K562 (cell line): Measurements from ENCODE around the gene BLCAP. TPM values are rescaled to one million over a fixed set of nuclear protein-coding genes. Genes with fewer than 3 reads are reported as not detected.

Experiments used
- ATAC-seq: fragments of 200-7000 bp; cut with Tn5 transposase; 3 replicates; pipeline ENCODE4 v1.9.1; 2020; ENCODE audit warnings: moderate library complexity
- BruUV-seq: library from RNA; stranded (reverse); fragments of 400-500 nt; replicated peaks from 2 replicates; lab custom pipeline; 2021; lab: Mats Ljungman, UMichigan
- CTCF ChIA-PET: fragments of 300-600 bp; formaldehyde crosslinking; extraction: SDS; loops from one replicate; lab custom pipeline; 2021; ENCODE audit warnings: low intra/inter-chr PET ratio; lab: Yijun Ruan, JAX
- POLR2A ChIA-PET: fragments of 300-600, 350-650 bp; sonication (Branson Sonifier 250); formaldehyde crosslinking; extraction: SDS; loops from one replicate; lab custom pipeline; 2021; ENCODE audit warnings: antibody characterized with exemption, inconsistent platforms; lab: Yijun Ruan, JAX
- DNase-seq, 4 experiments: peaks; one replicate each; pipeline versions ENCODE4 v3.0.0 to v3.0.0-alpha.2; 2011 to 2018; ENCODE audit warnings: low spot score in 3 of 4, mixed read lengths in 3 of 4; ENCODE audit errors: extremely low read depth in 1 of 4
- FAIRE-seq: peaks from 2 replicates; lab custom pipeline; 2011; peaks lifted over from hg19 to GRCh38; lab: Jason Lieb, UNC
- H2AFZ ChIP-seq: 2 replicates; pipeline ENCODE4 v1.6.0; 2011; ENCODE audit warnings: low read depth, low read length, control low read depth, inconsistent platforms
- H3K27ac ChIP-seq: fragments of 200-600 bp; 3 replicates; pipeline ENCODE4 v1.8.0; 2011; ENCODE audit warnings: low read depth, mild to moderate bottlenecking, control low read depth, inconsistent platforms, low read length, moderate library complexity, mixed read lengths; ENCODE audit errors: extremely low read depth
- H3K27me3 ChIP-seq, 2 experiments: fragments of 300-600 bp in 1 of 2; 2 replicates in 1 of 2; 3 replicates in 1 of 2; pipeline versions ENCODE4 v1.6.0 to v1.8.0; 2011; ENCODE audit warnings: inconsistent platforms in 2 of 2, low read length in 2 of 2, mild to moderate bottlenecking in 1 of 2, mixed read lengths in 1 of 2, moderate library complexity in 1 of 2; ENCODE audit not compliant: control insufficient read depth in 2 of 2, insufficient read depth in 2 of 2
- H3K36me3 ChIP-seq: fragments of 300-600 bp; 3 replicates; pipeline ENCODE4 v1.8.0; 2011; ENCODE audit warnings: mild to moderate bottlenecking, low read length, inconsistent platforms; ENCODE audit not compliant: control insufficient read depth, insufficient read depth
- H3K4me1 ChIP-seq, 2 experiments: fragments of 200-600 bp in 1 of 2; replicated peaks in 1 of 2; 2 replicates in 1 of 2; 3 replicates in 1 of 2; pipeline versions ENCODE4 v1.5.1 to v1.8.0; 2011; ENCODE audit warnings: inconsistent platforms in 2 of 2, low read length in 2 of 2, mild to moderate bottlenecking in 1 of 2, mixed read lengths in 1 of 2, moderate library complexity in 1 of 2; ENCODE audit not compliant: control insufficient read depth in 2 of 2, insufficient read depth in 2 of 2
- H3K4me2 ChIP-seq: 2 replicates; pipeline ENCODE4 v1.6.1; 2011; ENCODE audit warnings: low read length, control low read depth, inconsistent platforms, mixed read lengths; ENCODE audit not compliant: insufficient read depth
- H3K4me3 ChIP-seq: fragments of 200-600 bp; sonication (generic), shearing (Covaris generic); 2 replicates; pipeline ENCODE4 v1.5.1; 2016; ENCODE audit warnings: control low read depth, inconsistent platforms
- H3K79me2 ChIP-seq: fragments of 200-600 bp; 3 replicates; pipeline ENCODE4 v1.8.0; 2011; ENCODE audit warnings: low read length, inconsistent platforms; ENCODE audit not compliant: control insufficient read depth, insufficient read depth
- H3K9ac ChIP-seq, 2 experiments: 2 replicates each; pipeline versions ENCODE4 v1.6.0 to v1.6.1; 2011; ENCODE audit warnings: low read depth in 2 of 2, low read length in 2 of 2, control low read depth in 1 of 2, inconsistent platforms in 1 of 2, mild to moderate bottlenecking in 1 of 2, mixed read lengths in 1 of 2; ENCODE audit not compliant: insufficient read depth in 1 of 2
- H3K9me1 ChIP-seq: one replicate; pipeline ENCODE4 v1.6.0; 2011; ENCODE audit warnings: inconsistent platforms, mild to moderate bottlenecking, low read length, moderate library complexity; ENCODE audit not compliant: control insufficient read depth, insufficient read depth
- H3K9me3 ChIP-seq: replicated peaks from 2 replicates; pipeline ENCODE4 v1.5.1; 2011; ENCODE audit warnings: low read depth, low read length, inconsistent platforms; ENCODE audit not compliant: control insufficient read depth, insufficient read depth
- H4K20me1 ChIP-seq: replicated peaks from 2 replicates; pipeline ENCODE4 v1.6.1; 2011; ENCODE audit warnings: low read length, inconsistent platforms, mixed read lengths; ENCODE audit not compliant: control insufficient read depth, insufficient read depth
- ATF3 ChIP-seq, 2 experiments: fragments of 450-650 bp in 1 of 2; sonication (generic) in 1 of 2; formaldehyde crosslinking in 1 of 2; IDR thresholded peaks in 1 of 2; conservative IDR thresholded peaks in 1 of 2; 2 replicates each; pipeline versions ENCODE4 v1.6.1 to v1.8.1; 2016 to 2023; ENCODE audit warnings: mild to moderate bottlenecking in 2 of 2, moderate library complexity in 2 of 2, inconsistent platforms in 1 of 2, missing genetic modification reagents in 1 of 2
- BDP1 ChIP-seq: IDR thresholded peaks from 3 replicates; pipeline ENCODE4 v1.6.1; 2011; ENCODE audit not compliant: insufficient read length, insufficient read depth
- DLX4 ChIP-seq: fragments of 250-450 bp; sonication (Bioruptor Pico); IDR thresholded peaks from 2 replicates; pipeline ENCODE4 v1.6.1; 2021; ENCODE audit warnings: mild to moderate bottlenecking
- MTA2 ChIP-seq: fragments of 450-650 bp; IDR thresholded peaks from 2 replicates; pipeline ENCODE4 v1.6.1; 2016; ENCODE audit warnings: low read depth
- PTTG1 ChIP-seq: fragments of 450-650 bp; IDR thresholded peaks from 2 replicates; pipeline ENCODE4 v1.6.1; 2016; ENCODE audit warnings: low read depth, mild to moderate bottlenecking, missing genetic modification characterization, missing compliant biosample characterization
- SMARCA4 ChIP-seq: fragments of 450-650 bp; IDR thresholded peaks from 2 replicates; pipeline ENCODE4 v1.6.1; 2016
- SNAPC5 ChIP-seq: fragments of 250-450 bp; sonication (Bioruptor Pico); IDR thresholded peaks from 2 replicates; pipeline ENCODE4 v1.8.0; 2021; ENCODE audit warnings: moderate library complexity, mild to moderate bottlenecking, inconsistent platforms
- ZNF124 ChIP-seq: sonication (generic); formaldehyde crosslinking; IDR thresholded peaks from 2 replicates; pipeline ENCODE4 v1.8.1; 2022; ENCODE audit warnings: missing genetic modification reagents
- ZNF165 ChIP-seq: fragments of 250-450 bp; sonication (Bioruptor Pico); IDR thresholded peaks from 2 replicates; pipeline ENCODE4 v1.4.0; 2020; ENCODE audit warnings: borderline replicate concordance
- ZNF217 ChIP-seq: sonication (generic); formaldehyde crosslinking; IDR thresholded peaks from 2 replicates; pipeline ENCODE4 v1.8.0; 2022; ENCODE audit warnings: mild to moderate bottlenecking, missing genetic modification reagents
- ZNF695 ChIP-seq: fragments of 450-650 bp; formaldehyde crosslinking; IDR thresholded peaks from 2 replicates; pipeline ENCODE4 v1.4.0; 2020; ENCODE audit warnings: mild to moderate bottlenecking, moderate library complexity
- ZNF696 ChIP-seq: fragments of 250-450 bp; sonication (Bioruptor Pico); conservative IDR thresholded peaks from 2 replicates; pipeline ENCODE4 v1.4.0; 2020; ENCODE audit warnings: mild to moderate bottlenecking, moderate library complexity
- ZNF717 ChIP-seq: fragments of 250-450 bp; sonication (Bioruptor Pico); IDR thresholded peaks from 2 replicates; pipeline ENCODE4 v1.5.0; 2021
- WGBS: fragments of 100-300 bp; shearing (Covaris generic); methylation state at CpG from one replicate; pipeline ENCODE4 v1.1.6; 2016; ENCODE audit warnings: low coverage, mixed read lengths; ENCODE audit not compliant: insufficient coverage; ENCODE audit errors: missing lambda C conversion rate; 5-methylcytosine and 5-hydroxymethylcytosine counted together
- in situ Hi-C: fragments of 300-500 bp; cut with MboI; formaldehyde crosslinking; loops from 4 replicates; pipeline ENCODE4 v1.15.0; 2018; ENCODE audit warnings: inconsistent platforms, mixed read lengths
- intact Hi-C: fragments of 100-400 bp; cut with micrococcal nuclease; formaldehyde crosslinking; loops from 2 replicates; pipeline ENCODE4 v1.14.2; 2022
- polyA plus RNA-seq, 8 experiments: library from polyadenylated mRNA; depleted of rRNA in 4 of 8; stranded (reverse) in 5 of 8; unstranded in 3 of 8; fragments of >200 nt; fragmentation: Nextera tagmentation in 2 of 8; fragmentation: Illumina TruSeq in 1 of 8; extraction: Ambion mirVana in 2 of 8; extraction: Trizol in 1 of 8; gene quantifications; 2 replicates each; pipeline versions ENCODE4 v1.2.1 to v1.2.3, GENCODE V29; 2011 to 2014; ENCODE audit warnings: inconsistent platforms in 1 of 8, missing spikeins in 1 of 8
- total RNA-seq, 7 experiments: library from RNA; depleted of rRNA in 6 of 7; stranded (reverse); fragments of >200 nt in 6 of 7; fragmentation: Illumina TruSeq in 2 of 7; extraction: Trizol in 2 of 7; gene quantifications; 2 replicates each; pipeline versions ENCODE4 v1.2.1 to v1.2.3, GENCODE V29; 2011 to 2021; ENCODE audit warnings: low replicate concordance in 1 of 7

The BLCAP gene
- total and polyA plus RNA-seq, 9 of the 15 experiments (the other 6 are each of a cell fraction or from before 2014, with no cell fraction given), result 16.9 to 41.5 (median 27.6) TPM

- CTCF ChIA-PET, result interaction anchor here (0.6 kb wide), 1 partner anchor 238 kb away, joined by 4 read pairs; no protein-coding TSS in a partner anchor
- no peak for TF ChIP-seq DLX4
- no peak for TF ChIP-seq SNAPC5 (CRISPR knock-in tag)
- no peak for TF ChIP-seq ZNF124
- no peak for TF ChIP-seq ZNF717 (CRISPR knock-in tag)
- DNase-seq (no peak), FAIRE-seq (no peak), ATAC-seq (no peak)
- intact Hi-C loops, result no loop called here
- 16% methylated on average over 5 of the region's 5 CpGs for WGBS
- Histone ChIP-seq H3K4me3 (no peak overlapping the region), H3K27me3 (peaks cover 0 to 11% of the 10 kb centered on the region in 2 experiments; a peak in 1 of 5 replicates), H3K27ac (no peak overlapping the region), H3K4me2 (no peak overlapping the region), H4K20me1 (no peaks in the 10 kb centered on the region), H3K4me1 (no peaks in the 10 kb centered on the region), H2AFZ (no peak overlapping the region), H3K79me2 (no peaks in the 10 kb centered on the region), H3K9me1 (no peaks in the 10 kb centered on the region), H3K36me3 (no peaks in the 10 kb centered on the region), H3K9me3 (no peaks in the 10 kb centered on the region), H3K9ac (no peak overlapping the region)
- in situ Hi-C loops, result no loop called here
- POLR2A ChIA-PET, result interaction anchor here (0.6 to 1.6 kb wide), 7 partner anchors 12 to 345 kb away, joined by 3 to 5 read pairs (median 3); partner anchors contain the start of gene MANBAL
- no TSS peak for BruUV-seq
Measured at GRCh38 chr20:37494796-37495195, 32.9 kb downstream of the BLCAP start.

GRCh38 chr20:37494301-37494700 is 33.4 kb downstream of the BLCAP start:
- H3K36me3 ChIP-seq, result no peaks in the 10 kb centered on the region
- peaks cover 0 to 16% of the 10 kb centered on the region in 2 experiments; a peak in 2 of 5 replicates for H3K27me3 ChIP-seq
- no peaks in the 10 kb centered on the region for H4K20me1 ChIP-seq
- ATAC-seq, result no peak
- ChIA-PET POLR2A (interaction anchor here (0.6 to 1.4 kb wide), 4 partner anchors 11 to 345 kb away, joined by 3 to 5 read pairs (median 4); no protein-coding TSS in a partner anchor), CTCF (interaction anchor here (0.6 kb wide), 1 partner anchor 237 kb away, joined by 4 read pairs; no protein-coding TSS in a partner anchor)
- in situ Hi-C loops, result no loop called here
- no peak overlapping the region for H3K4me3 ChIP-seq
- no peak for FAIRE-seq
- H3K9ac ChIP-seq, result no peak overlapping the region
- H3K9me3 ChIP-seq, result no peaks in the 10 kb centered on the region
- H2AFZ ChIP-seq, result no peak overlapping the region
- H3K4me1 ChIP-seq, result no peaks in the 10 kb centered on the region
- DNase-seq, result no peak
- H3K27ac ChIP-seq, result no peak overlapping the region
- no peaks in the 10 kb centered on the region for H3K9me1 ChIP-seq
- H3K79me2 ChIP-seq, result no peaks in the 10 kb centered on the region
- WGBS, result 17% methylated on average over 7 of the region's 8 CpGs
- H3K4me2 ChIP-seq, result no peak overlapping the region
- intact Hi-C loops, result no loop called here
- BruUV-seq, result no TSS peak
- TF ChIP-seq PTTG1 (tag) (no peak), SMARCA4 (no peak), ZNF696 (CRISPR knock-in tag) (no peak), ZNF165 (CRISPR knock-in tag) (no peak), BDP1 (no peak), ATF3 (IDR thresholded peaks at IDR 0.05) (no peak), ATF3 (CRISPR knock-in tag; conservative IDR thresholded peaks at IDR 0.05) (no peak), ZNF695 (no peak), MTA2 (no peak), ZNF217 (CRISPR knock-in tag) (no peak)
